Measurements from ENCODE around the gene CAPN11.

Gene CAPN11

GRCh38 chr6:44217332-44218143 is 58.9 kb downstream of the CAPN11 start:
- no peak for DNase-seq

- peak; percentile 43 for DNase-seq
Observed at GRCh38 chr6:44219053-44219814, 60.6 kb downstream of the CAPN11 start.

- no peak for DNase-seq
Observed at GRCh38 chr6:44219815-44220784, 61.5 kb downstream of the CAPN11 start.

GRCh38 chr6:44220913-44221290 is 62.3 kb downstream of the CAPN11 start:
- DNase-seq: no peak

- DNase-seq: peak; percentile 73
Observed at GRCh38 chr6:44221291-44221960, 62.8 kb downstream of the CAPN11 start.

- DNase-seq: no peak
Observed at GRCh38 chr6:44221961-44222335, 63.3 kb downstream of the CAPN11 start.

- no peak for DNase-seq
Observed at GRCh38 chr6:44222486-44223318, 64.1 kb downstream of the CAPN11 start.

- DNase-seq: peak; percentile 69
Observed at GRCh38 chr6:44223319-44224028, 64.9 kb downstream of the CAPN11 start, which contains the start of gene SLC29A1. SLC29A1 (plus strand) TSS chr6:44223595; CDS start chr6:44227314, 3,719 bp downstream.

- no peak for DNase-seq
Observed at GRCh38 chr6:44224029-44224964, 65.7 kb downstream of the CAPN11 start.

GRCh38 chr6:44224965-44225305 is 66.3 kb downstream of the CAPN11 start:
- DNase-seq: no peak

GRCh38 chr6:44225579-44226325 is 67.1 kb downstream of the CAPN11 start:
- DNase-seq: no peak

GRCh38 chr6:44226368-44227147 is 67.9 kb downstream of the CAPN11 start:
- DNase-seq: no peak

- DNase-seq: no peak
Observed at GRCh38 chr6:44227148-44227793, 68.7 kb downstream of the CAPN11 start.

- no peak for DNase-seq
Observed at GRCh38 chr6:44228031-44228430, 69.4 kb downstream of the CAPN11 start.

GRCh38 chr6:44228433-44228832 is 69.8 kb downstream of the CAPN11 start:
- DNase-seq: no peak

GRCh38 chr6:44228836-44229235 is 70.2 kb downstream of the CAPN11 start:
- no peak for DNase-seq

GRCh38 chr6:44229376-44230033 is 70.9 kb downstream of the CAPN11 start:
- DNase-seq: no peak

Data from activated CD4-positive, CD25-positive, alpha-beta regulatory T cell treated with anti-CD3 and anti-CD28 coated beads, Interleukin-2, amount 50 U/mL, for 72 hours (primary cell).